ENCODE data around the gene CDH8.

DNA sequence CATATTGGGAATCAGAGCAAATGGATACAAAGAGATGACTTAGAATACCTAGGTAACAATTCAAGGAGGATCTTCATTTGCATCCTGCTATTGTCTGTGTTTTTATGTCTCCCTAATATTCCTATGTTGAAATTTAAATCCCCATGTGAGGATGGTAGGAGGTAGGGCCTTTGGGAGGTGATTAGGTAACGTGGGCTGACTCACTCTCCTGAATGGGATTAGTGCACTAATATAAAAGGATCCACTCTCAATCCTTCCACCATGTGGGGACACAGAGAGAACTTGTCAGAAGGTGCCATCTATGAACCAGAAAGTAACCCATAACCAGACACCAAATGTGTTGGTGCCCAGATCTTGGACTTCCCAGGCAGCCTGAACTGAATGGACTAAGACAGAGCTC, 83.4 kb downstream of the CDH8 start:
- TF ChIP-seq CTCF (IDR thresholded peaks at IDR 0.05) (no peak), POLR2A (IDR thresholded peaks at IDR 0.05) (no peak), EP300 (IDR thresholded peaks at IDR 0.05) (no peak)
